Neural progenitor cell (in vitro differentiated cells): ENCODE results near the gene ZFAND2B.
"Not testable (repeated sequence)": the region's sequence is repeated elsewhere in the genome, so short reads cannot be mapped to it uniquely, and the experiment has no call there.

Experiments used
- EZH2 ChIP-seq: fragments of 200-600 bp; sonication (generic); IDR thresholded peaks from 2 replicates; pipeline ENCODE4 v1.6.1; 2017; ENCODE audit warnings: antibody characterized with exemption, mild to moderate bottlenecking, moderate library complexity
- EZH2phosphoT487 ChIP-seq: fragments of 200-600 bp; sonication (generic); IDR thresholded peaks from 2 replicates; pipeline ENCODE4 v1.6.1; 2017; ENCODE audit warnings: antibody characterized with exemption
- TF ChIP-seq, protein P1 (sequence below): fragments of 200-600 bp; sonication (generic); IDR thresholded peaks from 2 replicates; pipeline ENCODE4 v1.5.1; 2017; ENCODE audit warnings: antibody characterized with exemption, mild to moderate bottlenecking

DNA sequence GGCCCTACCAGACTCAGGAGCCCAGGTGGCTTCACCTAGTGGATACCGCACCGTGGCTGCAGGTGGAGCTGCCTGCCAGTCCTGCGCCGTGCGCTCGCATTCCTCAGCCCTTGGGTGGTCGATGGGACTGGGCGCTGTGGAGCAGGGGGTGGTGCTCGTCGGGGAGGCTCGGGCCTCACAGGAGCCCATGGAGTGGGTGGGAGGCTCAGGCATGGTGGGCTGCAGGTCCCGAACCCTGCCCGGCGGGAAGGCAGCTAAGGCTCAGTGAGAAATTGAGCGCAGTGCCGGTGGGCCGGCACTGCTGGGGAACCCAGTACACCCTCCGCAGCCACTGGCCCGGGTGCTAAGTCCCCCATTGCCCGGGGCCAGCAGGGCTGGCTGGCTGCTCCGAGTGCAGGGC lies 5.3 kb upstream of the ZFAND2B start:
- TF ChIP-seq, protein P1, sequence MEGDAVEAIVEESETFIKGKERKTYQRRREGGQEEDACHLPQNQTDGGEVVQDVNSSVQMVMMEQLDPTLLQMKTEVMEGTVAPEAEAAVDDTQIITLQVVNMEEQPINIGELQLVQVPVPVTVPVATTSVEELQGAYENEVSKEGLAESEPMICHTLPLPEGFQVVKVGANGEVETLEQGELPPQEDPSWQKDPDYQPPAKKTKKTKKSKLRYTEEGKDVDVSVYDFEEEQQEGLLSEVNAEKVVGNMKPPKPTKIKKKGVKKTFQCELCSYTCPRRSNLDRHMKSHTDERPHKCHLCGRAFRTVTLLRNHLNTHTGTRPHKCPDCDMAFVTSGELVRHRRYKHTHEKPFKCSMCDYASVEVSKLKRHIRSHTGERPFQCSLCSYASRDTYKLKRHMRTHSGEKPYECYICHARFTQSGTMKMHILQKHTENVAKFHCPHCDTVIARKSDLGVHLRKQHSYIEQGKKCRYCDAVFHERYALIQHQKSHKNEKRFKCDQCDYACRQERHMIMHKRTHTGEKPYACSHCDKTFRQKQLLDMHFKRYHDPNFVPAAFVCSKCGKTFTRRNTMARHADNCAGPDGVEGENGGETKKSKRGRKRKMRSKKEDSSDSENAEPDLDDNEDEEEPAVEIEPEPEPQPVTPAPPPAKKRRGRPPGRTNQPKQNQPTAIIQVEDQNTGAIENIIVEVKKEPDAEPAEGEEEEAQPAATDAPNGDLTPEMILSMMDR = not testable (repeated sequence)
- not testable (repeated sequence) for TF ChIP-seq EZH2phosphoT487, EZH2
